Activated T-cell treated with anti-CD3 and anti-CD28 coated beads, Interleukin-2, amount 50 U/mL, for 48 hours (primary cell): ENCODE measurements around the gene DDX20.

Experiments
- DNase-seq, 2 experiments: peaks; one replicate each; pipeline ENCODE4 v3.0.0-alpha.2; 2020

DDX20 gene

GRCh38 chr1:111747947-111748346, 7.8 kb upstream of the DDX20 start:
- DNase-seq = peak in 1 of 2 experiments; percentile 2

DNA sequence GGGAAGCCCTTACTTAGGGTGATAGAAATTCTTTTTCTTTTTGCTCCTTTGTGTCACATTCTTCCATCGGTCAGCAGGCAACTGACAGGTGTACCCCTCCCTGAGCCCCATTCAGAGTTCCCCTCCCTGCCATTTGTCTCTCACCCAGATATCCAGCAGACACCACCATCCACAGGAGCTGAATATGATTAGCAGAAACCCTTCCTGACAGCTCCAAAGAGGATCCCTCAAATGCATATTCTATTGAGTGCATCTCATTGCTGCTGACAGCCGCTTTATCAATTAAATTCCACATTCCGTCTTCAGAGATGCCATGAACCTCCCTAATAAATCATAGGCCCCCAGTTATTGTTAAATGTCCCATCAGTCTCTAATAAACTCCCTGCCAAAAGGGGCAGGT, 6.1 kb upstream of the DDX20 start:
- DNase-seq = peak in 1 of 2 experiments; percentile 9

GRCh38 chr1:111750856-111751255, 4.8 kb upstream of the DDX20 start:
- DNase-seq = peak in 1 of 2 experiments; percentile 4

DNA sequence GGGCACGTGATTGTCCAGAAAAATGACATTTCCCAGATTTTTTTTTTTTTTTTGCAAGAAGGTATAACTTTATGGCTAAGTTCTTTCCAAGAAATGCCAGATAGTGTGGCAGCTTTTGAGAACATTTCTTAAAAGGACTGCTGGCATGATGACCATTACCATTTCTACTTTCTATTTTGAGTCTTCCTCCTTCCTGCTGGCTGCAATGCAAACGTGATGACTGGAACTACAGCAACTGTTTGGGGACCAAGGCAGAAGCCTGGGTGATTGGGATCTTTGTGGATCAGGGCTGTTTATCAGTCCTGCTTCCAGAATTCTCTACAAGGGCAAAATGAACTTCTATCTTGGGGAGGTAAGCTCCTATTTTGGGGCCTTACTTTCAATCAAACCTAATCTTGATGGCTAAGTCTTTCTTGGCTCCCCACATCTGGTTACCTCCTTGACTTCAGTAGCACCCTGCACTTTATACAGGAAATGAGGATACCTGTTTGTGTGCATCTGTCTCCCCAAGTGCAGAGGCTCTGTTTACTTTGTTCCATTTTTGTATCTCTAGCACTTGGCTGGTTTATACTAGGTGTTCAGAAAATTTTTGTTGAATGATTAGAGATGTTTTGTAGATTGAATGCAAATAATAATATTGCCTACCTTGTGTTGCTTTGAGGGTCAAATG, 3.7 kb upstream of the DDX20 start:
- no peak for DNase-seq

GRCh38 chr1:111754984-111755330, 744 bp upstream of the DDX20 start:
- DNase-seq = no peak

GRCh38 chr1:111756124-111756513, 418 bp downstream of the DDX20 start:
- no peak for DNase-seq

GRCh38 chr1:111758373-111758772, 2.7 kb downstream of the DDX20 start:
- DNase-seq = no peak

DNA sequence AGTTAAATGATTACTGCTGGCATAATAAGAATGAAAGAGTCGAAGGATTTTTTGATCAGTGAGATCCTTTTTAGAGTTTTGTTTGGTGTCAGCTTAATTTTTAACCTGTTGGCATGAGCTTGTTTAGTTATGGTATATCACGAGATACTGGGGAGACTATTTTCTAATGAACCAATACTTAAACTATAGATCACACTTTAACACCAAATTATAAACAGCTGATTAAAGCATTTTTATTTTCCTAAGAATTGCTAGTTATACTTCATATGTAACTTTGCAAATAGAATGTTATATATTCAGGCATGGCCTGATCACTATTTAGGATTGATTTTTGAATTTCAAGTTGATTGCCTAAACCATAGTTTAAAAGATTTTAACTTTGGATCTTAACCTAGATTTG, 6.0 kb downstream of the DDX20 start:
- DNase-seq = no peak

DNA sequence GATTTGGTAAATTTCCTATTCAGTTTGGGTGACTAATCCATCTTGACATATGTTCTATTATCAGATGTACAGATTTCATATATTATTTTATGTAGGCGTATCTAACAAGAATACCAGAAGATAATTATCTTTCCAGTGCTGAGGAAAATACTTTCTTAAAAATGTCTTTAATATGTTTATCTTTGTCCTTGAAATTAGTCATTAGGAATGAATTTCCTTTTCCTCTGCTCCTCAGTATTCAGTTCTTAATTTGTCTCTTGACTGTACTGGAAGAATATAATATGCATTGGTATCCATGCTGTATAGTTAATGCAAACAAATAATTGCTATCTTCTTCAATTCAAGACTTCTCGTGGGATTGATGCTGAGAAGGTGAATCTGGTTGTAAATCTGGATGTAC, 6.6 kb downstream of the DDX20 start:
- DNase-seq = no peak

DNA sequence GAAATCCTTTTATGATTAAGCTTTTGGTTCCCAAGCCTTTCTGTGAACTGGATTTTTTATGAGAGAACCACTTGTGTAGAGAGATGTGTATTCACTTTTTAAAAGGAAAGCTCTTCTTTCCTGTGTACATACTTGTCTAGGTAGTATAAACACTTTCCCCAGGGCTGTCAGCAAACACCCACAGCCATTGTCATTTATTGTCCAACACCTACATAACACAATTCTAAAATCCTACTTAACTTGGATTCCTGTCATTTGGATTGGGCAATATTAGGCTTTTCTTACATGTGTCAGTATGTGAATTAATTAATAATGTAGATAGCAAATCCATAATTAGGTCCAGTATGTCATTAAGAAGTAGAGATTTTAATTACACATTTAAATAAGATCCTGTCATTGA, 12.3 kb downstream of the DDX20 start:
- DNase-seq = no peak

GRCh38 chr1:111768625-111769024, 12.9 kb downstream of the DDX20 start:
- no peak for DNase-seq

GRCh38 chr1:111769517-111770146, 13.9 kb downstream of the DDX20 start:
- DNase-seq = no peak

- DNase-seq = no peak
Observed at GRCh38 chr1:111770916-111771315, 15.2 kb downstream of the DDX20 start.

GRCh38 chr1:111775966-111776365, 20.3 kb downstream of the DDX20 start:
- DNase-seq = no peak

GRCh38 chr1:111776391-111776790, 20.7 kb downstream of the DDX20 start:
- DNase-seq = no peak

GRCh38 chr1:111776861-111777260, 21.2 kb downstream of the DDX20 start:
- no peak for DNase-seq

DNA sequence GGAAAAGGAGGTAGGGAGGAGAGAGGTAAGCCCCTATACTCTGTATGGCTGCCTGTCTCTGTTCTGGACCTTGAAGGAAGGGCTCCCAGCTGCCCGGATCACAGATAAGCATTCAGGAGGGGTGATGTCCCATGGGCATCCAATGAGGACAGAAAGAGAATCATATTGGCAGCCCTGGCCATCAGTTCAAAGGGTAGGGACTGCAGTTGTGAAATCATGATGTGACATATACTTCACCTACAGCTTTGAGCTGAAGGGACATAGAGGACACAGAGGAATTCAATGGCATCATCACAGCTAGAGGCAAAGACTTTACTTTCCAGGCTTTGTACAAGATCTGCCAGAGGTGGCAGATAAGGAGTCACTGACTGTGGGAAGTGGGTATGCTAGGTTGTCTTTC, 21.6 kb downstream of the DDX20 start:
- DNase-seq = no peak

DNA sequence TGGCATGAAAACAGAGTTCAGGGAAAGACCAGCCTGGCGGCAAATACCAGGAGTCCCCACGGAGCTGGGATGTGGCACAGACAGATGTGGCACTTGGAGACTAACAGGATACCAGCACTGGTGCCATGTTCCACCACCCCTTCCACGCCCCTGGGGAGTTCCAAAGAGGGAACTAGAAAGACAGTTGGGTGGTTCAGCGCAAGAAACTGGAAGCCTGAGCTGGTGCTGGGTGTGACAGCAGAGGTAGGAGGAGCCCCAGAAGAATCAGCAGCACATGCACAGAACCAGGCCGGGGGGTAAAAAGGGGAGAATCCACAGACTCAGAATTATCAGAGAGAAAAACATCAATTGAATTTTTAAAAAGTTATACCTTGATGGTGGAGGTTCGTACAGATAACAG, 22.4 kb downstream of the DDX20 start:
- no peak for DNase-seq

GRCh38 chr1:111778541-111779051, 22.9 kb downstream of the DDX20 start:
- no peak for DNase-seq

DNA sequence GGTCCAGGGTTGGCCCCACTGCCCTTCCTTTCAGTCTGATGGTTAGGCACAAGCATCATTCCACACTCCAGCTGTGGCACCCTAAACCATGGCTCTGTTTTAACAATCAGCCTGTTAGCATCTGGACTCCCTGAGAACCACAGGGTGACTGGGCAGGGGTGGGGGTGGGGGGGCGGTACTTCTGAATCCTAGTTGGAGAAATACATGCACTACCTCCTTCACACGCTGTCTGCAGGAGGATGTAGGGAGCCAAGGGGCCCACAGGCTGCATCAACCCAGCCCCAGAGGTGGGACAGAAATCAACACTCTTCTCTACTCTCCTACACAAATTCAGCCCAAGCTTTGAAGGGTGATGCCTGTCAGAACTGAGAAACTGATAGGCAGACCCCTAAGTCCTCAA, 23.8 kb downstream of the DDX20 start:
- DNase-seq = no peak

GRCh38 chr1:111784273-111784901, 28.7 kb downstream of the DDX20 start:
- DNase-seq = no peak

GRCh38 chr1:111786669-111787207, 31.0 kb downstream of the DDX20 start:
- DNase-seq = no peak

DNA sequence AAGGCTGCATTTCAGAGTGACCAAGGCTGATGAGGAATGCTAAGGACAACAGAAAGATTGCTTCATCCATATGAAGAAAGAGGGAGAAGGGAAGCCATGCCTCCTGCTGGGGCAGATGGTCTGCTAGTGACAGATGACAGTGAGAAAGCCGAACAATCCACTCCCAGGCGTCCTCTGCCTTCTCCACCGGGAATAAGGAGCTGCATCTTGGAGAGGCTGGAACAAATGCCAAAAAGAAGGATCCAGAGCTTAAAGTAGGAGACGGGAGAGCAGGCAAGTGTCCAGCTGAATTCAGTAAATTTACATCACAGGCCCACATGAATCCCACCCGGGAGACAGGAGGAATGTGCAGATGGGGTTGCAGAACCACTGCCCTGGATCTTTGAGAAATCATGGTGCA, 33.4 kb downstream of the DDX20 start:
- DNase-seq = no peak

GRCh38 chr1:111789666-111790316, 34.1 kb downstream of the DDX20 start:
- DNase-seq = no peak
